Ovary (tissue), 3 donors: ENCODE results near the gene UBE2J1.

Experiments
- CTCF ChIP-seq, 3 donors: fragments of 450-650 bp in 2 of 3; fragments of 200-600 bp in 1 of 3; IDR thresholded peaks; one replicate each; pipeline versions ENCODE4 v1.5.1 to v1.8.0; 2016 to 2022; ENCODE audit warnings: antibody characterized with exemption in 3 of 3, mild to moderate bottlenecking in 1 of 3
- EP300 ChIP-seq: sonication (generic); formaldehyde crosslinking; IDR thresholded peaks from one replicate; pipeline ENCODE4 v1.6.1; 2017; ENCODE audit warnings: antibody characterized with exemption
- POLR2A ChIP-seq: fragments of 450-650 bp; IDR thresholded peaks from one replicate; pipeline ENCODE4 v1.6.1; 2017; ENCODE audit warnings: antibody characterized with exemption, mild to moderate bottlenecking, moderate library complexity
- donor health status: DM: no; HTN: no; CAD: no.

DNA sequence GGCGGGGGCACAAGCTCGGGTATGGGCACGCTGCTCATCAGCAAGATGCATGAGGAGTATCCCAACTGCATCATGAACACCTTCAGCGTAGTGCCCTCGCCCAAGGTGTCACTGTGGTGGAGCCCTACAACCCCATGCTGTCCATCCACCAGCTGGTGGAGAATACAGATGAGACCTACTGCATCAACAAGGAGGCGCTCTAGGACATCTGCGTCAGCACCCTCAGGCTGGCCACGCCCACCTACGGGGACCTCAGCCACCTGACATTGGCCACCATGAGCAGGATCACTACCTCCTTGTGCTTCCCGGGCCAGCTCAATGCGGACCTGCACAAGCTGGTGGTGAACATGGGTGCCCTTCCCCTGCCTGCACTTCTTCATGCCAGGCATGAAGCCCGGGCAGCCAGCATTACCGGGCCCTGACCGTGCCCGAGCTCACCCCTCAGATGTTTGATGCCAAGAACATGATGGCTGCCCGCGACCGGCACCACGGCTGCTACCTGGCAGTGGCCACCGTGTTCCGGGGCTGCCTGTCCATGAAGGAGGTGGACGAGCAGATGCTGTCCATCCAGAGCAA, 50.2 kb downstream of the UBE2J1 start:
- no peak for TF ChIP-seq CTCF (IDR thresholded peaks at IDR 0.05)
- no peak for TF ChIP-seq POLR2A
- no peak for TF ChIP-seq EP300
